ENCODE results near the gene VAMP1. TPM values are rescaled to one million over a fixed set of nuclear protein-coding genes. Genes with fewer than 3 reads are reported as not detected.

The VAMP1 gene
- total and polyA plus RNA-seq, 9 of the 15 experiments (the other 6 are each of a cell fraction or from before 2014, with no cell fraction given): 0.76 to 13.2 (median 4.2) TPM

DNA sequence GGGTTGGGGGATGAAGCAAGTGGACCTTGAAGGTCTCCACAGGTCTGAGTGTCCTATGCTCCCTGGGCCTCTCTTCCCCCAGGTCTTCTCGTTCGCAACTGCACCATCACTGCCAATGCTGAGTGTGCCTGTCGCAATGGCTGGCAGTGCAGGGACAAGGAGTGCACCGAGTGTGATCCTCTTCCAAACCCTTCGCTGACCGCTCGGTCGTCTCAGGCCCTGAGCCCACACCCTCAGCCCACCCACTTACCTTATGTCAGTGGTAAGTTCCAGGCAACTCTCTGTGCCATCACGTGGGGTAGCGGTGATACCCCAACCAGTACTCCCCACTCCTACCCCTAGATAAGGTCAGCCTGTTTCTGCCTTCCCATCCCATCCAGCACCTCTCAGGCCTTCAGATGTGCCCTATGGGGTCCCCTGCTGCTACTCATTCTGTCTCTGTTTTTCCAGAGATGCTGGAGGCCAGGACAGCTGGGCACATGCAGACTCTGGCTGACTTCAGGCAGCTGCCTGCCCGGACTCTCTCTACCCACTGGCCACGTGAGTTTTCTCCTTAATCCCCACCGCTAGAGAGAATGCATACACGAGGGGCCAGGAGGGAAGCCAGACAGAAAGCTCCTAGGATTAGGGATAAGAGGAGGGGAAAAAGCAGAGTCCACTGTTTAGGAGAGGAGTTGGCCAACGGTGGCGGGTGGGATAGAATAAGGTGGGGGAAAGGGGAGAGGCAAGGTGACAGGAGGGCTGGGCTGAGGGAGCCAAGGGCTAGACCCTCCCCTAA lies 20.2 kb downstream of the VAMP1 start (continued):
- TF ChIP-seq SAP30 (IDR thresholded peaks at IDR 0.05; ENCODE audit: borderline replicate concordance, insufficient read depth, low read depth, low read length, poor library complexity, severe bottlenecking) (no peak), ARID1B (IDR thresholded peaks at IDR 0.05) (no peak), NFIX (CRISPR knock-in tag; IDR thresholded peaks at IDR 0.05; ENCODE audit: low read depth) (no peak)
- TF ChIP-seq, protein P1, sequence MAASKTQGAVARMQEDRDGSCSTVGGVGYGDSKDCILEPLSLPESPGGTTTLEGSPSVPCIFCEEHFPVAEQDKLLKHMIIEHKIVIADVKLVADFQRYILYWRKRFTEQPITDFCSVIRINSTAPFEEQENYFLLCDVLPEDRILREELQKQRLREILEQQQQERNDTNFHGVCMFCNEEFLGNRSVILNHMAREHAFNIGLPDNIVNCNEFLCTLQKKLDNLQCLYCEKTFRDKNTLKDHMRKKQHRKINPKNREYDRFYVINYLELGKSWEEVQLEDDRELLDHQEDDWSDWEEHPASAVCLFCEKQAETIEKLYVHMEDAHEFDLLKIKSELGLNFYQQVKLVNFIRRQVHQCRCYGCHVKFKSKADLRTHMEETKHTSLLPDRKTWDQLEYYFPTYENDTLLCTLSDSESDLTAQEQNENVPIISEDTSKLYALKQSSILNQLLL (CRISPR knock-in tag; IDR thresholded peaks at IDR 0.05; ENCODE audit: borderline replicate concordance): no peak
- TF ChIP-seq, protein P2, sequence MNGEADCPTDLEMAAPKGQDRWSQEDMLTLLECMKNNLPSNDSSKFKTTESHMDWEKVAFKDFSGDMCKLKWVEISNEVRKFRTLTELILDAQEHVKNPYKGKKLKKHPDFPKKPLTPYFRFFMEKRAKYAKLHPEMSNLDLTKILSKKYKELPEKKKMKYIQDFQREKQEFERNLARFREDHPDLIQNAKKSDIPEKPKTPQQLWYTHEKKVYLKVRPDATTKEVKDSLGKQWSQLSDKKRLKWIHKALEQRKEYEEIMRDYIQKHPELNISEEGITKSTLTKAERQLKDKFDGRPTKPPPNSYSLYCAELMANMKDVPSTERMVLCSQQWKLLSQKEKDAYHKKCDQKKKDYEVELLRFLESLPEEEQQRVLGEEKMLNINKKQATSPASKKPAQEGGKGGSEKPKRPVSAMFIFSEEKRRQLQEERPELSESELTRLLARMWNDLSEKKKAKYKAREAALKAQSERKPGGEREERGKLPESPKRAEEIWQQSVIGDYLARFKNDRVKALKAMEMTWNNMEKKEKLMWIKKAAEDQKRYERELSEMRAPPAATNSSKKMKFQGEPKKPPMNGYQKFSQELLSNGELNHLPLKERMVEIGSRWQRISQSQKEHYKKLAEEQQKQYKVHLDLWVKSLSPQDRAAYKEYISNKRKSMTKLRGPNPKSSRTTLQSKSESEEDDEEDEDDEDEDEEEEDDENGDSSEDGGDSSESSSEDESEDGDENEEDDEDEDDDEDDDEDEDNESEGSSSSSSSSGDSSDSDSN (IDR thresholded peaks at IDR 0.05; ENCODE audit: borderline replicate concordance in 1 of 2, low read depth in 2 of 2, low read length in 2 of 2): no peak
